Trophoblast cell (in vitro differentiated cells and primary cell): Measurements from ENCODE around the gene HADHA.

Experiments used
- DNase-seq, 2 donors: peaks; one replicate each; pipeline ENCODE4 v3.0.0-alpha.2; 2016
- H2AFZ ChIP-seq: 2 replicates; pipeline ENCODE4 v1.6.1; 2013; ENCODE audit warnings: low read length, moderate library complexity, mild to moderate bottlenecking; ENCODE audit not compliant: insufficient read depth, poor library complexity
- H2AK5ac ChIP-seq: 2 replicates; pipeline ENCODE4 v1.6.1; 2013; ENCODE audit warnings: mild to moderate bottlenecking, low read length
- H2BK120ac ChIP-seq: 2 replicates; pipeline ENCODE4 v1.6.1; 2013; ENCODE audit warnings: low read length, mild to moderate bottlenecking, moderate library complexity; ENCODE audit not compliant: insufficient read depth, poor library complexity
- H2BK12ac ChIP-seq: 2 replicates; pipeline ENCODE4 v1.6.1; 2013; ENCODE audit warnings: mild to moderate bottlenecking, low read length, moderate library complexity
- H2BK5ac ChIP-seq: 2 replicates; pipeline ENCODE4 v1.6.1; 2013; ENCODE audit warnings: low read length, low read depth, moderate library complexity, mild to moderate bottlenecking; ENCODE audit not compliant: poor library complexity
- H3K14ac ChIP-seq: 2 replicates; pipeline ENCODE4 v1.6.1; 2013; ENCODE audit warnings: mild to moderate bottlenecking, low read length
- H3K18ac ChIP-seq: 2 replicates; pipeline ENCODE4 v1.6.1; 2013; ENCODE audit warnings: mild to moderate bottlenecking, low read length
- H3K23ac ChIP-seq: 2 replicates; pipeline ENCODE4 v1.6.1; 2013; ENCODE audit warnings: low read length
- H3K27ac ChIP-seq: 2 replicates; pipeline ENCODE4 v1.5.1; 2013; ENCODE audit warnings: low read depth, mild to moderate bottlenecking, inconsistent platforms, low read length, moderate library complexity
- H3K27me3 ChIP-seq: 2 replicates; pipeline ENCODE4 v1.6.1; 2013; ENCODE audit warnings: inconsistent platforms, mild to moderate bottlenecking, low read length, moderate library complexity; ENCODE audit not compliant: insufficient read depth
- H3K36me3 ChIP-seq, 2 experiments: 1 replicate in 1 of 2; 2 replicates in 1 of 2; pipeline ENCODE4 v1.6.1; 2013; ENCODE audit warnings: low read length in 2 of 2, mild to moderate bottlenecking in 2 of 2, moderate library complexity in 1 of 2; ENCODE audit not compliant: insufficient read depth in 2 of 2, control insufficient read depth in 1 of 2
- H3K4ac ChIP-seq: 2 replicates; pipeline ENCODE4 v1.6.1; 2013; ENCODE audit warnings: low read depth, mild to moderate bottlenecking, low read length, moderate library complexity
- H3K4me1 ChIP-seq, 2 experiments: 1 replicate in 1 of 2; 2 replicates in 1 of 2; pipeline ENCODE4 v1.6.1; 2013; ENCODE audit warnings: low read length in 2 of 2, mild to moderate bottlenecking in 2 of 2, moderate library complexity in 1 of 2; ENCODE audit not compliant: insufficient read depth in 2 of 2, control insufficient read depth in 1 of 2
- H3K4me2 ChIP-seq: 2 replicates; pipeline ENCODE4 v1.6.1; 2013; ENCODE audit warnings: inconsistent platforms, mild to moderate bottlenecking, low read length, moderate library complexity
- H3K4me3 ChIP-seq: 2 replicates; pipeline ENCODE4 v1.5.1; 2013; ENCODE audit warnings: mild to moderate bottlenecking, low read depth, low read length, inconsistent platforms
- H3K79me1 ChIP-seq: one replicate; pipeline ENCODE4 v1.6.1; 2013; ENCODE audit warnings: low read length
- H3K79me2 ChIP-seq: 2 replicates; pipeline ENCODE4 v1.6.1; 2013; ENCODE audit warnings: low read length, mild to moderate bottlenecking; ENCODE audit not compliant: control insufficient read depth, insufficient read depth, poor library complexity
- H3K9ac ChIP-seq: 2 replicates; pipeline ENCODE4 v1.6.1; 2013; ENCODE audit warnings: mild to moderate bottlenecking, low read length
- H3K9me3 ChIP-seq: 2 replicates; pipeline ENCODE4 v1.6.1; 2013; ENCODE audit warnings: low read depth, mild to moderate bottlenecking, control low read depth, inconsistent platforms, low read length; ENCODE audit not compliant: insufficient read depth
- H4K12ac ChIP-seq: 2 replicates; pipeline ENCODE4 v1.6.1; 2013; ENCODE audit warnings: low read depth, mild to moderate bottlenecking, low read length, moderate library complexity
- H4K8ac ChIP-seq: 2 replicates; pipeline ENCODE4 v1.6.1; 2013; ENCODE audit warnings: low read depth, mild to moderate bottlenecking, low read length, moderate library complexity
- H4K91ac ChIP-seq: one replicate; pipeline ENCODE4 v1.6.1; 2013; ENCODE audit warnings: low read depth, mild to moderate bottlenecking, low read length, moderate library complexity
- WGBS: extraction: QIAGEN DNeasy Blood & Tissue Kit; methylation state at CpG from one replicate; pipeline ENCODE4 v1.1.7; 2013; ENCODE audit warnings: missing lambda C conversion rate; ENCODE audit not compliant: insufficient read length, insufficient coverage; ENCODE audit errors: extremely low coverage; 5-methylcytosine and 5-hydroxymethylcytosine counted together

Gene HADHA

DNA sequence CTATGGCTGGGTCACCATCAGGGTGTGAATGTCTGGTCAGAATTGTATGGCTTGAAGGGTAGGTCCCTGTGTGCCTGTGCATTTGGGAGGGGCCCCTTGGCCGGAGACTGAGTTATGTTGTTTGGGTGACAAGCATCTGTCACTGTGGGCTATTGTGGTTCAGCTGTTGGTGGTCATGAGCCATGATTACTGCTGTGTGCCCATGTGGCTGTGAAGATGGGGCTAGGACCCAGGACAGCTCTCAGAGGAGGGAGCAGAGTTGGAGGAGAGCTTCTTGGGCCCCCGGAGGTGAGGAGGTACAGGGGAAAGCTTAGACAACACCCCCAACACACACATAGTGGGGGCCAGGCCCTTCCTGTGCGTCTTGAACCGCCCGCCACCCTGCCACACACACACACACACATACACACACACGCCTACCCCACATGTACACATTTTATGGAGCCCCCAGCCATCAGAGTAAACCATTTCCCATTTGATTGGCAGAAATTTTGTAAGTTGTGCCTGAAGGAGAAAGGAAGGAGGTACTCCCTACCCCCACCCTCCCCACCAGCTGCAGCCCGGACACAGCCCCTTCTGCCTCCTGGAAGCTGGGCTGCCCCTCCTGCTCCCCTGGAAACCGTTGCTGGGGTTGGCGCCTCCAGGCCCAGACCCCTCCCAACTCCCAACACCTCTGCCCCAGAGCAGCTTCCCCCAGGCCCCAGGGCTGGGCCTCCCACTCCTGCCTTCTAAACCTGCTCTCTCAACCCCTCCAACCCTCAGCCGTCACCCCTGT is 69.6 kb downstream of the HADHA start:
- no peak overlapping the region for H3K9ac ChIP-seq
- H3K36me3 ChIP-seq = no peaks in the 10 kb centered on the region
- no CpG with 5 or more reads among the region's 10 CpGs for WGBS

DNA sequence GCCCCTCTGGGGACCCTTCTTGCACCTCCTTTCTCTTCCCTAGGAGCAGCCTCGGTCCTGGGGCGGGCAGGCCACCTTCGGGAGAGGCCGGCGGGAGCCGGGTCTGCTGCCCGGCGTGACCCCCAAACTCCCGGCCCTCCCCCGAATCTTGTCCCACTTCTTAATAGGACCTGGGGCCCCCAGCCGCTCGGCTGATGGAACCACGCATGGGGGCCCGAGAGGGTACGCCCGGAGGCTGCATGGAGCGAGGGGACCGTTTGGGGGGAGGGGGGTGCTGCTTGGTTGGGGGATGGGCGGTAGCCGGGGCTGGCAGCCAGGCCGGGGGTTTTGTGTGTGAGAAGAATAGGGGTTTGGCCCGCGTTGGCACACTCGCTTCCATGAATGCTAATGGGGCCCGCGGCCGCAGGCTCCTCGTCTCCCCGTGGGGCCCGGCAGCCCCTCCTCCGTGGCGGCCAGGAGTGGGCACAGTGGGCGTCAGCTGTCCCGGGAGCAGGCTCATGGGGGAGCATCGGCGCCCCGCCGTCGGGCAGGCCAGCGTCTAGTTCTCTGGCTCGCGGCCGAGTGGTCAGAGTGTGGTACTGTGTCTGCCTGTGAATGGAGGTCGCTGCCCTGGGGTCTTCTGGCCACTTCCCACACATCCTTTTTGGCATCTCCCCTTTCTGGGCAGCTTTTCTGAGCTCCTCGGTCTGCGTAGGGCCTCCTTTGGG is 70.5 kb downstream of the HADHA start:
- H2AFZ ChIP-seq = no peak overlapping the region
- H4K8ac ChIP-seq = no peak overlapping the region
- no peak overlapping the region for H3K4ac ChIP-seq
- H3K27ac ChIP-seq = no peak overlapping the region
- H3K79me2 ChIP-seq = no peaks in the 10 kb centered on the region
- H2BK5ac ChIP-seq = no peak overlapping the region
- no peak overlapping the region for H4K12ac ChIP-seq
- WGBS = no CpG with 5 or more reads among the region's 46 CpGs
- no peak overlapping the region for H4K91ac ChIP-seq
- no peak overlapping the region for H3K4me3 ChIP-seq
- H3K27me3 ChIP-seq = peaks cover 19% of the 10 kb centered on the region
- no peaks in the 10 kb centered on the region for H3K36me3 ChIP-seq
- no peak overlapping the region for H3K14ac ChIP-seq
- H3K4me1 ChIP-seq = peaks cover 0 to under 1% of the 10 kb centered on the region in 2 experiments
- no peak for DNase-seq
- no peak overlapping the region for H2AK5ac ChIP-seq
- no peak overlapping the region for H3K4me2 ChIP-seq
- H3K23ac ChIP-seq = no peak overlapping the region
- no peak overlapping the region for H2BK12ac ChIP-seq
- H3K9me3 ChIP-seq = no peaks in the 10 kb centered on the region
- H3K79me1 ChIP-seq = peaks cover 1% of the 10 kb centered on the region
- H3K9ac ChIP-seq = no peak overlapping the region
- no peak overlapping the region for H3K18ac ChIP-seq
- no peak overlapping the region for H2BK120ac ChIP-seq

More for the DNA sequence above, 69.6 kb downstream of the HADHA start:
- Histone ChIP-seq H2BK5ac (no peak overlapping the region), H3K4ac (no peak overlapping the region), H4K91ac (no peak overlapping the region), H2BK120ac (no peak overlapping the region), H2AK5ac (no peak overlapping the region), H3K4me2 (no peak overlapping the region), H3K18ac (no peak overlapping the region), H3K14ac (no peak overlapping the region), H3K79me2 (no peaks in the 10 kb centered on the region), H2BK12ac (no peak overlapping the region), H3K23ac (no peak overlapping the region), H2AFZ (no peak overlapping the region), H3K9me3 (no peaks in the 10 kb centered on the region), H3K4me3 (no peak overlapping the region), H4K12ac (no peak overlapping the region), H3K4me1 (peaks cover 0 to 7% of the 10 kb centered on the region in 2 experiments), H3K79me1 (peaks cover 1% of the 10 kb centered on the region), H3K27ac (no peak overlapping the region), H3K27me3 (peaks cover 19% of the 10 kb centered on the region), H4K8ac (no peak overlapping the region)
- no peak for DNase-seq

DNA sequence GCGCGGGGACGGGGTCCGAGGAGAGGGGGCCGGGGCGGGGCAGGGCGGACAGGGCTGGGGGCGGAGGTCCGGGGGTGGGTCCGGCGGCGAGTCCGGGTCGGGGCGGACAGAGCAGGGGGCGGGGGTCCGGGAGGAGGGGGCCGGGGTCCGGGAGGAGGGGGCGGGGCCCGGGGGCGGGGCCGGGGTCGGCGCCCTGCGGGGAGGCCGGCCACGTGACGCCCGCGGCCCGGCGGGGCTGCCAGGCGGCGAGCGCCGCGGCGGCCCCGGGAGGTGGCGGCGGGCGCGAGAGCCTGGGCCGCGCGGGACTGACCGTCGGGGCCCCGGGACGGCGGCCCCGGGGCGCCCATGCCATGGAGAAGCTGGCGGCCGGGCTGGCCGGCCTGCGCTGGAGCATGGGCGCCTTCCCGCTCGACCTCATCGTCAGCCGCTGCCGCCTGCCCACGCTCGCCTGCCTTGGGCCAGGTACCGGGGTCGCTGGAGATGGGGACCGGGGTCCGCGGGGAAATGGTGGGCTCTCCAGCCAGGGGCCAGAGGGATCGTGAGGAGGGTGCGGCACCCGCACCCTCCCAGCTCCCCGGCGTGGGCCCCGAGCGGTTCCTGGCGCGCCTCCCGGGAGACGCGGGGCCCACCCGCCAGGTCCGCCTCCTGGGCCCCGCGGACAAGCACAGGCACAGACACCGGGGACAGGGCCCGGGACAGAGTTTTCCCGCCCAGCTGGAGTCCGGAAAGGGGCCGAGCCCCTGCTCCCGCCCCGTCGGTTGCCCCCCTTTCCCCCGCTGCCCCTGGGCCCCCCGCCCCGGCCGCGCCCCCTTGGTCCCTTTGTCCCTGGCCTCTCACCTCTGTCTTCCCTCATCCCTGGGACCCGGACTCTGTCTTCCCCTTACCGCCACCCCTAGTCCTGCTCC is 71.3 kb downstream of the HADHA start, which contains the start of gene GAREM2:
Gene GAREM2 (plus strand): TSS at position 218 of the 905 bp plus-strand sequence. CDS start 133 bp downstream, at position 351.
- Histone ChIP-seq H2BK5ac (no peak within 1 kb of the TSS), H2AFZ (peak within 1 kb of the TSS; percentile 40), H3K4me2 (peak within 1 kb of the TSS; percentile 89), H4K8ac (no peak within 1 kb of the TSS), H4K12ac (no peak within 1 kb of the TSS), H3K9ac (no peak within 1 kb of the TSS), H2AK5ac (no peak within 1 kb of the TSS), H3K36me3 (no peaks in the 10 kb centered on the region), H3K18ac (no peak within 1 kb of the TSS), H3K79me2 (no peaks in the 10 kb centered on the region), H3K23ac (no peak within 1 kb of the TSS), H3K4me3 (peak within 1 kb of the TSS; percentile 59), H2BK12ac (no peak within 1 kb of the TSS), H3K4ac (no peak within 1 kb of the TSS), H4K91ac (no peak within 1 kb of the TSS), H3K27me3 (peaks cover 19% of the 10 kb centered on the region), H3K79me1 (peaks cover 1% of the 10 kb centered on the region), H3K14ac (no peak within 1 kb of the TSS), H3K4me1 (no peaks in the 10 kb centered on the region), H2BK120ac (no peak within 1 kb of the TSS), H3K9me3 (no peaks in the 10 kb centered on the region), H3K27ac (no peak within 1 kb of the TSS)
- WGBS = no CpG with 5 or more reads among the region's 102 CpGs
- DNase-seq = no peak

DNA sequence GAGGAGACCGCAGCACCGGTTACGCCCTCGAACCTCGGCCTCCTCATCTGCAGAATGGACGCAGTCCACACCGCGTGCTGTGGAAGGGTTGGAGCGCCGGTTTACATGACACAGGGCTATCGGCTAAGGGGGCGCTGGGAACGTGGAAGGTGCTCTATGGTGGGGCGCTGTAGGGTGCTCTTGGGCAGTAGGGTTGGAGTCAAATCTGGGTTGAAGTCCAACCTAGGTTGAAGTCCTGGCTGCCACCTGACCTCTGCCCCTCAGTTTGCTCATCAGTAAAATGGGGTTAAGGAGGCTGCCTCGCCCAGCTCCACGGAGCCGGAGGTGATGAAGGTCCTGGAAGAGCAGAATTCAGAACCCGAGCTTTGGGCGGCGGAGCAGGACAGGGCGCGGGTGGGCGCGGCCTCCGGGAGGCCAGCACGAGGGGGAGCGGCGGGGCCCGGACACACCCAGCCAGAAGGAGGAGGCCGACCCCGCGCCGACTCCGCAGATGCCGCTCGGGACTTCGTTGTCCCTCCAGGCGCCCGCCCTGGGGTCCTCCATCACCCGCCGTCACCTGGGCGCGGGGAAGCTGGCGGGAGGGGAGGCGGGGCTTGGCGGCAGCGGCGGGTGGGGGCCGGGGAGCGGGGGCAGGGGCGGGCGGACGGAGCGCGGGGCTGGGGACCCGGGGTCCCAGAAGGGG is 72.1 kb downstream of the HADHA start:
- WGBS = no CpG with 5 or more reads among the region's 56 CpGs
- Histone ChIP-seq H2AFZ (peak overlapping the region; percentile 40), H3K9me3 (no peaks in the 10 kb centered on the region), H4K12ac (no peak overlapping the region), H2BK5ac (no peak overlapping the region), H3K23ac (no peak overlapping the region), H3K14ac (no peak overlapping the region), H3K36me3 (no peaks in the 10 kb centered on the region), H2AK5ac (no peak overlapping the region), H3K4ac (no peak overlapping the region), H3K79me2 (no peaks in the 10 kb centered on the region), H4K8ac (no peak overlapping the region), H3K27me3 (peaks cover 19% of the 10 kb centered on the region), H3K9ac (no peak overlapping the region), H2BK120ac (no peak overlapping the region), H3K4me3 (peak overlapping the region; percentile 37), H3K4me1 (no peaks in the 10 kb centered on the region), H2BK12ac (no peak overlapping the region), H3K18ac (no peak overlapping the region), H4K91ac (no peak overlapping the region), H3K4me2 (peak overlapping the region; percentile 45), H3K79me1 (peaks cover 1% of the 10 kb centered on the region), H3K27ac (no peak overlapping the region)
- no peak for DNase-seq
